Stimulated activated CD4-positive, alpha-beta T cell treated with anti-CD3 and anti-CD28 coated beads, TNF-alpha, amount 100 ng/mL, for 4 hours (primary cell): ENCODE measurements around the gene PM20D2.
A peak's percentile ranks its signal among the peaks of the same experiment; 100 is the strongest.

Experiments
- DNase-seq, 3 experiments: peaks; one replicate each; pipeline ENCODE4 v3.0.0-alpha.2; 2020; ENCODE audit warnings: low read depth in 3 of 3

Gene PM20D2

DNA sequence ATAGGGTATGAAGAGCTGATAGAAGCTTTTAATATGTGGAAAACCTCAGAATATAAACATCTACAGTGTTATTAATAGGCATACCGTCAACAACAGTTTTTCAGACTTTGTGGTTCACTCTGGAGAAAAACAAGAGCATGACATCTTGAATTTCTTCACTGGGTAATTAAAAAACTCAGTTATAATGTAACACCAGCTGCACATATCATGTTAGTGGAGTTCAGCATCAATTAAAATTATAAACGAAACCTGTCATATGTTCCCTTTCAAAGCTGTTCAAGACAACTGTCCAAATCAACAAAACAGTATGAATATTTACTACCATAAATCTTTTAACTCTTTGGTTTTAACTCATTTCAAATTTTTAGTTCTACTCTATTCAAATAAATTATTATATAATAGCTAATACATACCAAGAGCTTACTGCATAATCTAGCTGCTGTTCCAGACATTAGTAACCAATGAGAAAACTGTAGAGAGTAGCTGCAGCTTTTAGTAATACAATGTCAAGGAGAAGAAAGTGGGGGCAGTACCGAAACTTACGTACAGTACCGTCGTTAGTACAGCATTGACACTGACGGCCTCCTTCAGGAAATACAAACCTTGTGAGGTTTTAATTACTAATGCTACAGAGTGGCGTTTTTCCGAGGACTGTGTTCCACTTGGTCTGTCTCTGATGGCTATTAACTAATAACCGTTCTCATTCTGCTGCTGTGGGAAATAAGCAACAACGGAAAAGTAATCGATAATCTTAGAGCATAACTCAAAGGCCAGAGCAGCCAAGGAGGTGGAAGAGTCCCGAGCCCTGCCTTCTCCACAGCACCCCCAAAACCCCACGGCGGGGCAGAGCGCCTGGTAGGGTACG is 532 bp upstream of the PM20D2 start:
- DNase-seq, result peak in 1 of 3 experiments; percentile 1

DNA sequence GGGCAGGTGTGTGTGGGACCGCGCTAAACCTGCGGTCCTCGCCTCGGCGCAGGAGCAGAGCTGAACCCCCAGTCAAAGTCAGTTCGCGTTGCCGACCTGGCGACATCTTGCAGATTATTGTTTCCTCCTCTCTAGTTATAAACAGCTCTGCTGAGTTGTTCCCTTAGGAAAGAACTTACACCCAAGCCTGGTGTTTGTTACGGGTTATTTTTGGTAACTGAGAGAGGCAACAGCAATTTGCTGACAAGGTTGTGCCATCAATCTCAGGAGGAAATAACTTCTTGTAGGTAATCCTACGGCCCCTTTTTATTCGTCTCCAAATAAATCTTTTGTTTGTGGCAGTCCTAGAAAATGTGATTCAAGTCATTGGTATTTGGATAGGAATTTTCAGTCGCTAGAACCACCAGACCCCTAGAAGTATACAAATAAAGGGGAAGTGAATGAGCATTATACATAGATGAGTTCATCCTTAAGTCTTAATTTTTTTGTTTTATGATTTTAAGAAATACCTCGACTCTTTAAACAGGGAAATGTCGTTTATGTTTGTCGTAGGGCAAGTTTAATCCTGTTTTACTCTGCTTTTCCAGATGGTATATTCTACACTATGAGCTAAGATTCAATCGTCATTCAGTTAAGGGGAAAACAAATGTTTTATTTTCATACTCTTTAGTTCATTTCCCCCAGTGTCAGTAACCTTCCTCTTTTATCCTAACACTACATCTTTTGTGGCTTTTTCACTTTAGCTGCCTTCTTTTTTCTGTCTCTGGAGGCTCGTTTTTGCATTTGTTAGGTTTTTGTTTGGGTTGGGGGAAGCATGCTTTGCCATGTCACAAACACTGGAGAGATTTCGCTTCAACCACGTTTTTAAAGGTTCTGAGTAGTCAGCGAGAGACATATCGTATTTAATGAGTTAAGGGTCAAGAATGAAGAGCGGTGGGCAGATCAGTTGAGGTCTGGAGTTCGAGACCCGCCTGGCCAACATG is 1.2 kb downstream of the PM20D2 start:
- DNase-seq, result peak in 1 of 3 experiments; percentile 20

GRCh38 chr6:89148016-89148750 is 2.3 kb downstream of the PM20D2 start:
- DNase-seq, result peak in 1 of 3 experiments; percentile 13

GRCh38 chr6:89154131-89154530 is 8.3 kb downstream of the PM20D2 start:
- no peak for DNase-seq

DNA sequence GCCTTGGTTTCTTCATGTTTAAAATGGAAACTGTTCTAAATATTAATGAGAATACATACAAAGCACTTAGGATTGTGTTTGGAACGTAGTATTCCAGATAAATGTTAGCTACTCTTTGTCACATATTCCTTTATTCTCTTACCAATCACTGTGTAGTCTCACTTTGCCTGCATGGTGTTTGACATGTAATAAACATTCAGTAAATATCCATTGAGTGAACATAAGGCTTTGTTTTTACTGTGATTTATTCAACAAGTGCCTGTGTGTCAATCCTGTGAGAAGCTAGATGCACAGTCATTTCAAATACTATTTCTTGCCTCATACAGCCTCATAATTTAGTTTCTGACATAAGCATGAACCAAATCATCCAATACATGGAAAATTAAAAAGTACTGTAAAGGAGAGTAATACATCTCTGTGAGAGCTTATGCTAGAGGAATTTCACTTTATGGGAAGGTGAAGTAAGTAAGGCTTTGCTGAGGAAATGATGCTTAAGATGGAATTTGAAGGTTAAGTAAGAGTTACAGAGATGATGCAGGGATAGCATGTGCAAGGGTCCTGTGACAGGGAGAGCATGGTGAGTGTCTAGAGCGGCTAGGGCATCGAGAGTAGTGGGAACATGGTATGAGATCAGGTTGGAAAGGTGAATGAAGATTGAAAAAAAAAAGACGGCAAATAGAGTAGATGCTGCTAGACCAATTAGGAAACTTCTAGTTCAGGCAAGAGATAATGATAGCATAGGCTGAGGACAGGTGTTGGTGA is 14.7 kb downstream of the PM20D2 start:
- DNase-seq, result no peak

DNA sequence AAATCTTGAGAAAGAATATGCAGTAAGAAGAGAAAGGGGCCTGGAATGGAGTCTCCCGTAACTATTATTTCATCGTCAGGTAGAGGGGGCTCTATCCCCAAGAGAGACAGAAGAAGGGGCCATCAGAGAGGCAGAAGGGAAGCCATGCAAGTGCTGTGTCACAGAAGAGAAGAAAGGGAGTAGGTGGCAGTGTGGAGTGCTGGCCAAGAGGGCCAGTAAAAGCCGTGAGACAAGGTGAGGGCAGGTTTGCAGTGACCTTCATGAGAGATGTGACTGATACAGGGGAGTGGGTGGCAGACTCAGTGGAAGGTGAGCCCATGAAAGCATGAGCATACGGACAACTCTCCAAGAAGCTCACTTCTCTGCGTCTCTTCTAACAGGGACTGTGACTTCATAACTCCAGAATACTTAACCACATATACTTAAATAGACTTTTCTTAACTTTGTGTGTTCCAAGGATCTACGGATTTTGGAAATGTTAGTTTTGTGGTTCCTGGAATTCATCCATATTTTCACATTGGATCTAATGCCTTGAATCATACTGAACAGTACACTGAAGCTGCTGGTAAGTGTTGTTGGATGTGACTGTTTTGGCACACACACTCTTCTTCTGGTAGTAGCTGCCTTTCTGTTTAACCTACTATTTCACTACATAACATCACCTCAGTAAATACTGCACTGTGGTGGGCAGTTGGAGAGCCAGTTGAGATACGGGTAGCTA is 15.6 kb downstream of the PM20D2 start:
- DNase-seq, result no peak

GRCh38 chr6:89162047-89162371 is 16.2 kb downstream of the PM20D2 start:
- DNase-seq, result no peak

DNA sequence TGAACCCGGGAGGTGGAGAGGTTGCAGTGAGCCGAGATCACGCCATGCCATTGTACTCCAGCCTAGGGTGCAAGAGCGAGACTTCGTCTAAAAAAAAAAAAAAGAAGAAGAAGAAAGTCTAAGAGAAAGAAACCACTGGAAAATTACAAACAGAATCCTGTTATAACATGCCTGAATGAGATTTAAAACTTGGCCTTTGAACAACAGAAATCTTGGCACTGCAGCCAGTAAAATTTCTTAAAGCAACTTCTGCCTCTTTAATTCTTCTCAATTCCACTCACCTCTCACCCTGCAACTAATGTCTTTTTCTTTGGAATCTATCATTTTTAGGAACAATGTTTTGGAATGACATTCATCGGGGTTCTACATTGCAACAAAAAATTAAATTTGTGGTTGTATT is 26.3 kb downstream of the PM20D2 start:
- no peak for DNase-seq

DNA sequence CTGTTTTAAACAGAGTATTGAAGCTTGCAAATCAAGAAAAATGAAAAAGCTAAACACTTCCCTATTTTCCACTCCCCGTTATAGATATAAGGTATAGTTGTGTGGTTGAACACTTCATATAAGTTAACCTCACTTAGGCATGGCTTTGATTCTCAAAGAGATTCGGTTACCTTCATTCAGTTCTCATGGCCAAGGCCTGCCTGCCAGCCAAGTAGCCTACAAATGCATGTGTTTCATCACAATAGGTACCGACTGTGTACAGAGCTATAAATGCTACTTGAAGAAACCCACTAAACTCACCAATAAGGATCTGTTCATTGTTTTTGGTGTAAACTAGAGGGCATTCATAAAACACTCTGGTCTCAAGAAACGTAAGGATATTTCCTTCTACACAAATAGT is 27.8 kb downstream of the PM20D2 start:
- DNase-seq, result no peak

DNA sequence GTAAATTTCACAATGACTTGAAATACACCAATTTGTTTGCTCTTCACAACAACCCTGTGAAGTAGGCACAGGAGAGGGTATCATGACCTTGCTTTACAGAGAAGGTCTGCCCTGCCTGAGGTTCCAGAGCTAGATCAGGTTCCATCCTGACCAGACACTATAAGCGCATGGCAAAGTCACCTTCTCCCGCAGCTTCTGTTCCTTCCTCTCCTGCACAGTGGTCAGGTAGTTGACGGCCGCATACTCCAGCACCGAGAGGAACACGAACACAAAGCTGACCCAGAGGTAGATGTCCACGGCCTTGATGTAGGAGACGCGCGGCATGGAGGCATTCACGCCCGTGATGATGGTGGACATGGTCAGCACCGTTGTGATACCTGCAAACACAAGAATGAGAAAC is 34.3 kb downstream of the PM20D2 start:
- DNase-seq, result no peak

DNA sequence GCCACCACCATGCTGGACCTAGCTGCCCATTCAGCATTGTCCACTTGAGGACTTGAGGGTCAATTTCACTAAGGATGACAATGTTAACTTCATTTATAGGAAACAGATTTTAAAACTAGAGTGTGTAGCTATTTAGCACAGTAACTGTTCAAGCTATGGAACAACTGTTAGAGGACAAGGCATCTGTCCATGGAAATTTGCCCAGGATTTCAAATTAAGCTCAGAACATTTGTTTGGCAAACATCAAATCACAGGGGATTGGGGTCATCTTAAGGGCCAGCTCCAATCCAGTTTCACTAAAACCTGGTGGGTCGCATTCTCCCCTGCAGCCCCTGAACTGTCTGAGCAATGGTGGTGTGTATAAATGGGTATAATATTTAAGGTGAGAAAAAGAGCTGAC is 35.1 kb downstream of the PM20D2 start:
- no peak for DNase-seq

GRCh38 chr6:89183294-89183693 is 37.4 kb downstream of the PM20D2 start:
- DNase-seq, result no peak

GRCh38 chr6:89184344-89184743 is 38.5 kb downstream of the PM20D2 start:
- DNase-seq, result no peak

- DNase-seq, result no peak
Measured at GRCh38 chr6:89186762-89187161, 40.9 kb downstream of the PM20D2 start.

- DNase-seq, result no peak
Measured at GRCh38 chr6:89187504-89187903, 41.6 kb downstream of the PM20D2 start.

DNA sequence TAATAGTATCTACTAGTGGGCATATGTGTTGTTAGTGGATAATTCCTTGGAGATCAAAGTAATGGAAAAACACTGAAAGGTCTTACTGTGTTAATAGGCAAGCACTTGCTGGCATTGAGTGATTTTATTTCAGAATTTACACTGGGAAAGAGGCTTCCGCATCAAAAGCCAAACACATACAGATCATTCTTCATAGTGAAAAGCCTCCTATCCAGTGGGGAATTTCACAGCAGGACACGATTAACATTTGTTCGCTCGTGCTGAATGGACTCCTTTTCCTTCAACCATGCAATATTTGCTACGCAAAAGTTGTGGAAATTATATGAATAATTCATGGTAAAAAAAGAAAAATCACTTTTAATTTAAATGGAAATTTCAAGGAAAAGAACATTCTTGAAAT is 44.9 kb downstream of the PM20D2 start:
- no peak for DNase-seq

GRCh38 chr6:89194559-89194958 is 48.7 kb downstream of the PM20D2 start:
- no peak for DNase-seq

GRCh38 chr6:89197141-89197540 is 51.3 kb downstream of the PM20D2 start:
- no peak for DNase-seq

DNA sequence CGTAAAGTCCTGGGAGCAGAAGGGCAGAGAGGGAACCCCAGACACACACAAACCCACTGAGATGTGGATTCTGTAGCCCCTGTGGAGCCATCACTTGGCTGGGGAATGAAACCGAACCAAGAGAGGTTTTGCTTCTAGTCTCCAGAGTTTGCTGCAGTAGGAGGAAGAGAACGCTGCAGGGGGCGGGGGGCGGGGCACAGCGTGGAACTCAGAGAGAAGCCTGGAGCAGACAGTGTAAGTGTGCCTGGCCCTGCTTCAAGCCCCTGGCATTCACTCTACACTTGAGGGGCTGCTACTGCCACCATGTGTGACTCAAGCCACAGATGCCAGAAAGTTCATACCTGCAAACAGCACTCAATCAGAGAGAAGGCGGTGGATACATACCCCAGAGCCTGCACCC is 52.4 kb downstream of the PM20D2 start:
- DNase-seq, result no peak

- no peak for DNase-seq
Measured at GRCh38 chr6:89199579-89199978, 53.7 kb downstream of the PM20D2 start.
